ENCODE results near the gene SEBOX. TPM values are rescaled to one million over a fixed set of nuclear protein-coding genes. Genes with fewer than 3 reads are reported as not detected.

The SEBOX gene, protein sequence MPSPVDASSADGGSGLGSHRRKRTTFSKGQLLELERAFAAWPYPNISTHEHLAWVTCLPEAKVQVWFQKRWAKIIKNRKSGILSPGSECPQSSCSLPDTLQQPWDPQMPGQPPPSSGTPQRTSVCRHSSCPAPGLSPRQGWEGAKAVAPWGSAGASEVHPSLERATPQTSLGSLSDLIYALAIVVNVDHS
- polyA plus RNA-seq (2013) = not detected in 2 replicates

GRCh38 chr17:28364665-28365363, at the start of gene SEBOX:
Gene SEBOX (minus strand): TSS chr17:28365199. CDS start chr17:28365151, 48 bp downstream.
- no peak for DNase-seq
- Histone ChIP-seq H4K91ac (ENCODE audit: low read depth, low read length) (no peak within 1 kb of the TSS), H3K36me3 (ENCODE audit: control insufficient read depth in 1 of 2, insufficient read depth in 2 of 2, low read length in 2 of 2) (peaks cover 21 to 42% of the 10 kb centered on the region in 2 experiments), H4K12ac (ENCODE audit: low read depth, low read length) (no peak within 1 kb of the TSS), H3K9ac (ENCODE audit: low read length) (peak within 1 kb of the TSS; percentile 15), H2BK120ac (ENCODE audit: insufficient read depth, low read length, poor library complexity) (no peak within 1 kb of the TSS), H3K23ac (ENCODE audit: low read length) (no peak within 1 kb of the TSS), H3K18ac (ENCODE audit: low read length) (no peak within 1 kb of the TSS), H2BK5ac (ENCODE audit: low read depth, low read length, poor library complexity) (no peak within 1 kb of the TSS), H3K14ac (ENCODE audit: low read length) (no peak within 1 kb of the TSS), H3K79me2 (ENCODE audit: control insufficient read depth, insufficient read depth, low read length, poor library complexity) (no peaks in the 10 kb centered on the region), H2AFZ (ENCODE audit: insufficient read depth, low read length, poor library complexity) (no peak within 1 kb of the TSS), H3K79me1 (ENCODE audit: low read length) (no peaks in the 10 kb centered on the region), H4K8ac (ENCODE audit: low read depth, low read length) (no peak within 1 kb of the TSS), H3K4me3 (ENCODE audit: low read depth, low read length) (peak within 1 kb of the TSS; percentile 37), H3K27ac (ENCODE audit: low read depth, low read length) (no peak within 1 kb of the TSS), H3K4ac (ENCODE audit: low read depth, low read length) (no peak within 1 kb of the TSS), H2AK5ac (ENCODE audit: low read length) (no peak within 1 kb of the TSS), H3K4me2 (ENCODE audit: low read length) (no peak within 1 kb of the TSS), H3K27me3 (ENCODE audit: insufficient read depth, low read length) (no peaks in the 10 kb centered on the region), H3K9me3 (ENCODE audit: insufficient read depth, low read depth, low read length) (no peaks in the 10 kb centered on the region), H3K4me1 (ENCODE audit: control insufficient read depth in 1 of 2, insufficient read depth in 2 of 2, low read length in 2 of 2) (peaks cover 2 to 3% of the 10 kb centered on the region in 2 experiments), H2BK12ac (ENCODE audit: low read length) (no peak within 1 kb of the TSS)
- no CpG with 5 or more reads among the region's 13 CpGs for WGBS (ENCODE audit: extremely low coverage, insufficient coverage, insufficient read length)

DNA sequence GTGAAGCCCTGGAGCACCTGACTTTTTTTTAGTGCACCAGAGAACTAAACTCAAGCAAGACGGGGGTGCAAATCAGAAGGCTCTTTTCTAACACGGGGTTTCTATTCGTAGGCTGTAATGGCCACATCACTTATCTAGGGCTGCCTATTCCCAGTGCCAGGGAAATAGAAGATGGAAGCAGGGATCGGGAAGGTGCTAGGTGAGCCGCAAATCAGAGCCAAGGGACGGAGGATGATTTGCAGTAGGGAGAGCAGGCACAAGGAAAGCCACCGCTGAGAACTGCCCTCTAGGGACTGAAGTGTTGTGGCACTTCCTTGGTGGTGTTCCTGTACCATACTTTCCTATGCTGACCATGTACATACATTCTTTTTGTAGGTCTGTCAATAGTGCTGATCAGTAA, 48.8 kb upstream of the SEBOX start:
- DNase-seq = no peak
- H3K4ac ChIP-seq (ENCODE audit: low read depth, low read length) = no peak overlapping the region
- H3K36me3 ChIP-seq (ENCODE audit: control insufficient read depth in 1 of 2, insufficient read depth in 2 of 2, low read length in 2 of 2) = no peaks in the 10 kb centered on the region
- H2AFZ ChIP-seq (ENCODE audit: insufficient read depth, low read length, poor library complexity) = no peak overlapping the region
- H3K9ac ChIP-seq (ENCODE audit: low read length) = no peak overlapping the region
- no peak overlapping the region for H3K14ac ChIP-seq (ENCODE audit: low read length)
- no peaks in the 10 kb centered on the region for H3K79me2 ChIP-seq (ENCODE audit: control insufficient read depth, insufficient read depth, low read length, poor library complexity)
- no CpG with 5 or more reads among the region's 7 CpGs for WGBS (ENCODE audit: extremely low coverage, insufficient coverage, insufficient read length)
- no peak overlapping the region for H3K23ac ChIP-seq (ENCODE audit: low read length)
- no peak overlapping the region for H4K12ac ChIP-seq (ENCODE audit: low read depth, low read length)
- no peaks in the 10 kb centered on the region for H3K4me1 ChIP-seq (ENCODE audit: control insufficient read depth in 1 of 2, insufficient read depth in 2 of 2, low read length in 2 of 2)
- no peaks in the 10 kb centered on the region for H3K27me3 ChIP-seq (ENCODE audit: insufficient read depth, low read length)
- H3K9me3 ChIP-seq (ENCODE audit: insufficient read depth, low read depth, low read length) = no peaks in the 10 kb centered on the region
- no peak overlapping the region for H4K91ac ChIP-seq (ENCODE audit: low read depth, low read length)
- no peak overlapping the region for H4K8ac ChIP-seq (ENCODE audit: low read depth, low read length)
- no peak overlapping the region for H3K18ac ChIP-seq (ENCODE audit: low read length)
- no peak overlapping the region for H3K27ac ChIP-seq (ENCODE audit: low read depth, low read length)
- H2BK5ac ChIP-seq (ENCODE audit: low read depth, low read length, poor library complexity) = no peak overlapping the region
- H3K4me3 ChIP-seq (ENCODE audit: low read depth, low read length) = no peak overlapping the region
- no peak overlapping the region for H2BK120ac ChIP-seq (ENCODE audit: insufficient read depth, low read length, poor library complexity)
- H3K79me1 ChIP-seq (ENCODE audit: low read length) = no peaks in the 10 kb centered on the region
- no peak overlapping the region for H3K4me2 ChIP-seq (ENCODE audit: low read length)
- no peak overlapping the region for H2BK12ac ChIP-seq (ENCODE audit: low read length)
- no peak overlapping the region for H2AK5ac ChIP-seq (ENCODE audit: low read length)

GRCh38 chr17:28412099-28412498, 47.1 kb upstream of the SEBOX start:
- H2BK5ac ChIP-seq (ENCODE audit: low read depth, low read length, poor library complexity) = no peak overlapping the region
- no peak overlapping the region for H2BK12ac ChIP-seq (ENCODE audit: low read length)
- no peak overlapping the region for H2AK5ac ChIP-seq (ENCODE audit: low read length)
- no peak overlapping the region for H3K27ac ChIP-seq (ENCODE audit: low read depth, low read length)
- no peak overlapping the region for H3K4me3 ChIP-seq (ENCODE audit: low read depth, low read length)
- DNase-seq = no peak
- H4K12ac ChIP-seq (ENCODE audit: low read depth, low read length) = no peak overlapping the region
- no peaks in the 10 kb centered on the region for H3K79me2 ChIP-seq (ENCODE audit: control insufficient read depth, insufficient read depth, low read length, poor library complexity)
- no peaks in the 10 kb centered on the region for H3K9me3 ChIP-seq (ENCODE audit: insufficient read depth, low read depth, low read length)
- no peaks in the 10 kb centered on the region for H3K27me3 ChIP-seq (ENCODE audit: insufficient read depth, low read length)
- H3K4ac ChIP-seq (ENCODE audit: low read depth, low read length) = no peak overlapping the region
- no peaks in the 10 kb centered on the region for H3K36me3 ChIP-seq (ENCODE audit: control insufficient read depth in 1 of 2, insufficient read depth in 2 of 2, low read length in 2 of 2)
- no CpG with 5 or more reads among the region's 3 CpGs for WGBS (ENCODE audit: extremely low coverage, insufficient coverage, insufficient read length)
- no peak overlapping the region for H2AFZ ChIP-seq (ENCODE audit: insufficient read depth, low read length, poor library complexity)
- H3K23ac ChIP-seq (ENCODE audit: low read length) = no peak overlapping the region
- no peak overlapping the region for H4K91ac ChIP-seq (ENCODE audit: low read depth, low read length)
- peaks cover 0 to 7% of the 10 kb centered on the region in 2 experiments for H3K4me1 ChIP-seq (ENCODE audit: control insufficient read depth in 1 of 2, insufficient read depth in 2 of 2, low read length in 2 of 2)
- no peak overlapping the region for H3K9ac ChIP-seq (ENCODE audit: low read length)
- H3K18ac ChIP-seq (ENCODE audit: low read length) = no peak overlapping the region
- H4K8ac ChIP-seq (ENCODE audit: low read depth, low read length) = no peak overlapping the region
- no peak overlapping the region for H3K14ac ChIP-seq (ENCODE audit: low read length)
- H3K4me2 ChIP-seq (ENCODE audit: low read length) = no peak overlapping the region
- H3K79me1 ChIP-seq (ENCODE audit: low read length) = no peaks in the 10 kb centered on the region
- H2BK120ac ChIP-seq (ENCODE audit: insufficient read depth, low read length, poor library complexity) = no peak overlapping the region

- Histone ChIP-seq H4K8ac (ENCODE audit: low read depth, low read length) (no peak overlapping the region), H2BK120ac (ENCODE audit: insufficient read depth, low read length, poor library complexity) (no peak overlapping the region), H3K23ac (ENCODE audit: low read length) (no peak overlapping the region), H4K12ac (ENCODE audit: low read depth, low read length) (no peak overlapping the region), H2BK5ac (ENCODE audit: low read depth, low read length, poor library complexity) (peak overlapping the region; percentile 3), H3K79me1 (ENCODE audit: low read length) (peaks cover 4% of the 10 kb centered on the region), H3K4me3 (ENCODE audit: low read depth, low read length) (no peak overlapping the region), H3K14ac (ENCODE audit: low read length) (no peak overlapping the region), H3K9ac (ENCODE audit: low read length) (no peak overlapping the region), H3K18ac (ENCODE audit: low read length) (no peak overlapping the region), H2AFZ (ENCODE audit: insufficient read depth, low read length, poor library complexity) (no peak overlapping the region), H3K79me2 (ENCODE audit: control insufficient read depth, insufficient read depth, low read length, poor library complexity) (peaks cover 3% of the 10 kb centered on the region), H3K36me3 (ENCODE audit: control insufficient read depth in 1 of 2, insufficient read depth in 2 of 2, low read length in 2 of 2) (no peaks in the 10 kb centered on the region), H3K4me2 (ENCODE audit: low read length) (no peak overlapping the region), H2AK5ac (ENCODE audit: low read length) (no peak overlapping the region), H4K91ac (ENCODE audit: low read depth, low read length) (peak overlapping the region; percentile 33), H3K27ac (ENCODE audit: low read depth, low read length) (no peak overlapping the region), H3K27me3 (ENCODE audit: insufficient read depth, low read length) (no peaks in the 10 kb centered on the region), H3K4ac (ENCODE audit: low read depth, low read length) (no peak overlapping the region), H3K9me3 (ENCODE audit: insufficient read depth, low read depth, low read length) (no peaks in the 10 kb centered on the region), H2BK12ac (ENCODE audit: low read length) (no peak overlapping the region), H3K4me1 (ENCODE audit: control insufficient read depth in 1 of 2, insufficient read depth in 2 of 2, low read length in 2 of 2) (peaks cover 10 to 19% of the 10 kb centered on the region in 2 experiments)
- DNase-seq = no peak
- WGBS (ENCODE audit: extremely low coverage, insufficient coverage, insufficient read length) = no CpG with 5 or more reads among the region's 1 CpG
Measured at GRCh38 chr17:28407974-28408306, 42.9 kb upstream of the SEBOX start.

All from trophoblast cell (in vitro differentiated cells and primary cell).